HL-60 (cell line): ENCODE data around the gene AMH.

Experiments
- SPI1 ChIP-seq: IDR thresholded peaks from 2 replicates; pipeline ENCODE4 v1.6.1; 2012; ENCODE audit warnings: low read depth, mild to moderate bottlenecking, borderline replicate concordance
- TF ChIP-seq, protein P1 (sequence below): IDR thresholded peaks from one replicate; pipeline ENCODE4 v1.5.1; 2011; ENCODE audit warnings: low read length, control low read depth, inconsistent platforms; ENCODE audit not compliant: insufficient read depth

DNA sequence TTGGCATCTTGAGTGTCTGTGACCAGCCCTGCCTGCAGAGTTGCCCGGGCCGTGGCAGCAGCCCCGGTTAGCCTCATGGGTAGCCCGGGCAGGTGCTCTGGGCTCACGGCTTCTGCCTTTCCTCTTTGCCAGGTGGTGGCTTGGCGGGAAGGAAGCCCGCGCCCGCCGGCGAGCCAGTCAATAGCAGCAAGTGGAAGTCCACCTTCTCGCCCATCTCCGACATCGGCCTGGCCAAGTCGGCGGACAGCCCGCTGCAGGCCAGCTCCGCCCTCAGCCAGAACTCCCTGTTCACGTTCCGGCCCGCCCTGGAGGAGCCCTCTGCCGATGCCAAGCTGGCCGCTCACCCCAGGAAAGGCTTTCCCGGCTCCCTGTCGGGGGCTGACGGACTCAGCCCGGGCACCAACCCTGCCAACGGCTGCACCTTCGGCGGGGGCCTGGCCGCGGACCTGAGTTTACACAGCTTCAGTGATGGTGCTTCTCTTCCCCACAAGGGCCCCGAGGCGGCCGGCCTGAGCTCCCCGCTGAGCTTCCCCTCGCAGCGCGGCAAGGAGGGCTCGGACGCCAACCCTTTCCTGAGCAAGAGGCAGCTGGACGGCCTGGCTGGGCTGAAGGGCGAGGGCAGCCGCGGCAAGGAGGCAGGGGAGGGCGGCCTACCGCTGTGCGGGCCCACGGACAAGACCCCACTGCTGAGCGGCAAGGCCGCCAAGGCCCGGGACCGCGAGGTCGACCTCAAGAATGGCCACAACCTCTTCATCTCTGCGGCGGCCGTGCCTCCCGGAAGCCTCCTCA lies 22.9 kb upstream of the AMH start:
- TF ChIP-seq, protein P1, sequence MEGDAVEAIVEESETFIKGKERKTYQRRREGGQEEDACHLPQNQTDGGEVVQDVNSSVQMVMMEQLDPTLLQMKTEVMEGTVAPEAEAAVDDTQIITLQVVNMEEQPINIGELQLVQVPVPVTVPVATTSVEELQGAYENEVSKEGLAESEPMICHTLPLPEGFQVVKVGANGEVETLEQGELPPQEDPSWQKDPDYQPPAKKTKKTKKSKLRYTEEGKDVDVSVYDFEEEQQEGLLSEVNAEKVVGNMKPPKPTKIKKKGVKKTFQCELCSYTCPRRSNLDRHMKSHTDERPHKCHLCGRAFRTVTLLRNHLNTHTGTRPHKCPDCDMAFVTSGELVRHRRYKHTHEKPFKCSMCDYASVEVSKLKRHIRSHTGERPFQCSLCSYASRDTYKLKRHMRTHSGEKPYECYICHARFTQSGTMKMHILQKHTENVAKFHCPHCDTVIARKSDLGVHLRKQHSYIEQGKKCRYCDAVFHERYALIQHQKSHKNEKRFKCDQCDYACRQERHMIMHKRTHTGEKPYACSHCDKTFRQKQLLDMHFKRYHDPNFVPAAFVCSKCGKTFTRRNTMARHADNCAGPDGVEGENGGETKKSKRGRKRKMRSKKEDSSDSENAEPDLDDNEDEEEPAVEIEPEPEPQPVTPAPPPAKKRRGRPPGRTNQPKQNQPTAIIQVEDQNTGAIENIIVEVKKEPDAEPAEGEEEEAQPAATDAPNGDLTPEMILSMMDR: no peak
- no peak for TF ChIP-seq SPI1
